HL-60/S4 treated with phorbol 12-myristate 13-acetate at 8.2 ng/mL for 4 days and 3 days (cell line): ENCODE results near the gene ANKRD31.
"Not testable (repeated sequence)": the region's sequence is repeated elsewhere in the genome, so short reads cannot be mapped to it uniquely, and the experiment has no call there.

Experiments
- in situ Hi-C: fragments of 300-500 bp; cut with MboI; formaldehyde crosslinking; loops from 2 replicates; pipeline ENCODE4 v1.15.0; 2022; ENCODE audit warnings: low sequenced_read_pairs

The ANKRD31 gene, protein sequence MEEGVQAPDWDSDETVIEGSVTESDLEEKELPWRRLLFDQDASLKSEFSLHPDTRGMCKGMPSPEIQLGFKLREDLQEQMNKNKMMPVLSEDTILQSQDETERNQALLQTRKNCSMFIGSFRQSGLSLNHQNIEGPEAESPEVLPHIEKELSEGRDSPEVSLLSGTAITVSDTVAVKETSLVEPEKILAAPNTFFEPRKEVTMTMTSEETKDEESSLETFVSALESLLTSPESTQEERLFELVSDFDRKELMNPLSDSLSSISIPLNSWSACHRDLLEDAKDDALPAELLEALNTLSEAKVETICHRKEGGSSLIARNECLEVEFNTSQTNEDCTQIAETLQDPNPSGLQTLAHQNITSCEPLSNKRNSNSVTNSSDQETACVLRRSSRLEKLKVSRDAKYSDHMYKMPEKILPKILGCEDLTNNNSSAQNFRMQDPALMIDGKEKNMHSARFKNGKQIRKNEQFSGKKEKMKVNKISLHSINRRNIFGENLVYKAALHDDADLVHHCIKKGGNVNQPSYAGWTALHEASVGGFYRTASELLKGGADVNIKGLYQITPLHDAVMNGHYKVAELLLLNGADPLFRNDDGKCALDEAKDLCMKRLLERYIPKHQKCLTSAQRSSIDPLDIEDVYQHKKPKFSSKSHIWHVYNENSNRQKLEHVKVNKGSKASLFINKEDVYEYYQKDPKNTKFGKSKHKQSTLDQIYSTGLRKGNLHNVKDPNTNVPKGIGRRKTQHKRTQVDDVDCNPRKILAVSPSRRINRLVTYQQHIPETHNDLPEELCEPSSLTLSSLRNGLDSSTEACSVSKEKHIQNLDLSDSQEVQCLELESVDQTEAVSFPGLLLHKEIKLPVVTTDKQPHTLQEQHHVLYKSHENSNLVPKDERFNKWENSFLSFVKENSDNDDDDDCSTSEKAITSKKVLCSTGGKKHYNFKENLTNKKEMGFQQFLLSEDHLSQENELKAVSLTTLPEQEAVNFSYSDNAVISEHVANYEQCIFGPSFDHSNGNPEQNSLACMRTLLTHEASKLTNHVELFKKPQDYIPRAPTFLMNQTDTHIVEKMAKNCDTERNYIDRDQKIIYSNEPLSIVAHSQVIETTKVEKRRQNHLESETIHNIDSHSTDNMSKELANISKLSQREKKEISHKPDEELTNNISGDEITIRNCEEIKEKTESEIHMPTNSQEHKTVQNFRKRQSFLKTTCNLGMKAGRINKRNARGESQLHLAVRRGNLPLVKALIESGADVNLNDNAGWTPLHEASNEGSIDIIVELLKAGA (N-terminal part only)

DNA sequence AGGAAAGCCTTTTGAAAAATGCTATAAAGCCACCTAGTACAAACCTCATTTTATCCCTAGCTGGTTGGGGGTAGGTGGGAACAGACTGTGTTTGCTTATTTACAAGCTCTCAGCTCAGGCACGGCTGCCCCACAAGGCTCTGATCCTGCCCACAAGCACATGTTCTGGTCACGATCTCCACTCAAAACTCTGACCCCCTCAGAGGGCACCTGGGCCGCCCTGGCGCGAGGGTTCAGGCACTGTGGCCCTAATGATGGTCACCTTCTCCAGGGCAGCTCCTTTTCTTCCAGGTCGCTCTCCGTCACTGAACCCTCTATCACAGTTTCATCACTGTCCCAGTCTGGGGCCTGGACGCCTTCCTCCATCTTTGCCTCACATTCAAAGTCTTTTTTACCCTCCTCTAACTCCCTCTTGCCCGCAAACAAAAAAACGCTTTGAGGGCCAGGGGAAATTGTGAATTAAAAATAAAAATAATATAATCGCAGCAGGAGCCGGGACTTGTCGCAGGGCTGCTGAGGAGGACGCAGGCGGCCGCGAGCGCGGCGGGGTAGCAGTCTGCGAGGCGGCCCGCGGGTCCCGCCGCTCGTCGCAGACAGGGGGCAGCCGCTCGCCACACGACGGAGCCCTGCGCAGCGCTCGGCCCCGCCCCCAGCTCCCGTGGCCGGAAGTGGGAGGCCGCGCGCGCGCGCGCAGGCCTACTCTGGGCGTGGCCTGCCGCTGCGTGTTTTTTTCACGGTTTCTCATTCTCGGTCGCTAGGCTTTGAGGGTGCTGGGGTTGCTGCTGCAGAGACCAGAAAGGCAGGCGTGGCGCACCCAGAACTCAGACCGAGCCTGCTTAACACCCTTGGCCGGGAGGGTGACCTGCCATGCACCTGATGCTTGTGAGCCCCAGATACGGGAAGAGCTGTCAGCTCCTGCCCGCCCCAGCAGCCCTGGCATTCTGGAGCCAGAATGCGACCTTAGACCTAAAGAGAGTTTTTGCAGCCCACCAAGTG, at the start of gene ANKRD31:
Gene ANKRD31 (minus strand): TSS at position 557 of the 995 bp plus-strand sequence. CDS start 192 bp downstream, at position 365.
- in situ Hi-C loops: no loop called here

DNA sequence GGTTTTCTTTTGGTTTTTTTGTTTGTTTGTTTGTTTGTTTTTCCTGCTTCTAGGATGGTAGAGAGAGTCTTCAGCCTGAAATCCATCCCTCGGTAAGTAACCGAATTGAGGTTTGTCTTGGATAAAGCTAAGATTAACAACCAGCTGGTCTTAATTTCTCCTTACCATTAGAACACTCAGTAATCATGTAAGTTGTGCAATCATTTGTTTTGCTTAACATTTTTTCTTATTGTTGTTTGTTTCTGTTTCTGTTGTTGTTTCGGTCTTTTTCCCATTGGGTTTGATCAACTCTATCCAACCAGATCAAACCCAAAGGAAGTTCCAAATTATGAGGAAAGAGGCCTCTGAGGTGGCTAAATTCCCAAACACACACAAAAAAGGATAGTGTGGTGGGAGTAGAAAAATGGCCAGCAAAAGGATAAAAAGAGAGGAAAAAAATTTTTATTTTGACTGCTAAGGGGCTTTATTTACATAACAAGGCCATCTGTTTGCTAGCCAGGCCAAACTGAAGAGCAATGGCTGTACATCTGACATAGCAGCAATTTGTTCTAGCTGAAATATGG, 49.6 kb upstream of the ANKRD31 start:
- in situ Hi-C loops: no loop called here

DNA sequence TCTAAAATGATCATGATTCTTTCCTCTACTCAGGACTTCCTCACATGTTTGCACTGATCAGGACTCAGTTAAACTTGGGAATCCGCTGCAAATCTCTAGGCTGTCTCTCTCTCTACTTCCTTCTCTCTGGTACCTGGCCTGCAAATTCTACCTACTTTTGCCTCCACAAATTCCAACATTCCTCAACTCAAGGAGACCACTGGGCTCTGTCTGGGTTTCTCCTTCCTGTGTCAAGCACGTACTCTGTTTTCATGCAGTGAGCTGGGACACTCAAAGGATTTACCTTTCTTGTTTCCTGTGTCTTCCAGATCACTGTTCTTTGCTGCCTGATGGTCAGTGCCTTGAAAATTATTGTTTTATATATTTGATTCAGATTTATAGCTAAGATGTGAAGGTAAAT, 45.9 kb upstream of the ANKRD31 start:
- in situ Hi-C loops: no loop called here

DNA sequence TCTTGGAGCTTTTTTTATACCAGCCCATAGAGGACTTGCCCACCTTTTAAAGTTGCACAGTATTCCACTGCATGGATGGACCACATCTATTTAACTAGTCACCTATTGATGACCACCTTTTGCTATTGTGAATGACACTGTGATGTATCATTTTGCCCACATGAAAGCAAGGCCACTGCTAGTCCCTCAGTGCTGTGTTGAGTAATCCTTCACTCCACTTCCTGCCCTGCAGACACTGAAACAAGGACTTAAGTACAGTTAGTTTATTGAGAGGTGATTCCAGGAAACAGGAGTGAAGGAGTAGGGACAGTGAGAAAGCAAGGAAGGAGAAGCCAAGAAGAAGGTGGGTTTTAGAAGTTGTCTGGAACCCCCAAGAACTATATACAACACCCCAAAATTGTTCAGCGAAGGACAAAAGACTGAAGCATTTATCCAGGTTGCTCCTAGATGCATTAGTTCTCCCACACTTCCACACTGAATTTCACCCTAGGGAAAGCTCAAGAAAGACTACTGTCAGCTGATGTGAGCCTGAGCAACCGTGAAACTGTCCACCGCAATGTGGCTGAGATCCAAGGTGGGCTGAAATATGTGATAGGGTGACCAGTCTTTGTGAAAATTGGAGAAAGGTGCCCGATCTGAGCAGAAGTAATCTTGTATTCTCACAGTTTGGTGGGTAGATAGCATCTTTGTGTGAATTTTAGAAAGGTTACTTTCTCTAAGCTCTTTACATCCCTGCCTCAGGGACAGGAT, 45.2 kb upstream of the ANKRD31 start:
- in situ Hi-C loops: no loop called here

DNA sequence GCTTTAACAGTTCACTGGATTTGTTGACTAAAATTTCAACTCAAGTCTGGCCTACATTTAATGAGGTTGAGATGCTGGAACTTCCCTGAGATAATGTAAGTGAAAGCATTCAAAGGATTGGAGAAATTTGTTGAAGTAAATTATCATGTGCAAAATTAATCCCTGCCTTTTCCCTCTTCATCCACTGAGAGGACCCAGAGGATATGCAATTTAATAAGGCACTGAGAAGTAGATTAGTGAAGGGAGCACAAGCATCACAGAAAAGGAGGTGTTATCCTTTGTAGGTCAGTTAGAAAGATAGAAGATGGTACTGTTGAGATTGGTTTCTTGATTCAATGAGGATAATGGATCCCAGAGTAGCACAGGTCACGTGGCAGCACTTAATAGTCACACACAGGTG, 42.6 kb upstream of the ANKRD31 start:
- in situ Hi-C loops: no loop called here

DNA sequence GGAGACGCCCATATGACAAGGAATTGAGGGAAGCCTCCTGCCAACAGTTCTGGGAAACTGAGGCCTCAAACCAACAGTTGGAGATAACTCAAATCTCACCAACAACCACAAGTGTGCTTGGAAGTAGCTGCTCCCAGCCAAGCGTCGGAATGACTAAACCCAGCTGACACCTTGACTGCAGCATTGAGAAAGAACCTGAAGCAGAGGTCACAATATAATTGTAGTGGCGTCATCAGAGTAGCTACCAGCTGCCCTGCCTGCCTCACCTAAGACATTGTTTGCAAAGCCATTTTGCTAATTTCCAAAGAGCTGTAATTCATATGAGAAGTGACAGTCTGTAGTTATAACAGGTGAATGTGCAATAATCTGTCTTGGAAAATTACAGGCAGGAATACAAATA, 40.8 kb upstream of the ANKRD31 start:
- in situ Hi-C loops: no loop called here

DNA sequence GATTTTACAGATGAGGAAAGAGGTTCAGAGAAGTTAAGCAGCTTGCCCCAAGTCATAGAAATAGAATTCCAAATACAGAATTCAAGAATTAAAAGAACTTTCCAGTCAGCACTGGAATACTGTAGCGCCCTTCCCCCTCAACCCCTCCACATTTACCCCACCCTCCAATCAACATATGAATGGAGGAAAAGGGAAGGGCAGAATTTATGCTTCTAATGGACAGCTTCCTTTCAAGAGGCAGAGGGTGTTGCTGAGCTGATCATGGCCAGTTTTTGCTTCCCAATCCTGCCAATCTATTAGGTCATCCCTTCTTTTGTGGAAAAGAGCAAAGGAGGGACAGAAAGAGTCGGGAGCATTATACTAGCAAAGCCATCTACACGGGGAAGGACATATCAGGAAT, 39.1 kb upstream of the ANKRD31 start:
- in situ Hi-C loops: no loop called here

DNA sequence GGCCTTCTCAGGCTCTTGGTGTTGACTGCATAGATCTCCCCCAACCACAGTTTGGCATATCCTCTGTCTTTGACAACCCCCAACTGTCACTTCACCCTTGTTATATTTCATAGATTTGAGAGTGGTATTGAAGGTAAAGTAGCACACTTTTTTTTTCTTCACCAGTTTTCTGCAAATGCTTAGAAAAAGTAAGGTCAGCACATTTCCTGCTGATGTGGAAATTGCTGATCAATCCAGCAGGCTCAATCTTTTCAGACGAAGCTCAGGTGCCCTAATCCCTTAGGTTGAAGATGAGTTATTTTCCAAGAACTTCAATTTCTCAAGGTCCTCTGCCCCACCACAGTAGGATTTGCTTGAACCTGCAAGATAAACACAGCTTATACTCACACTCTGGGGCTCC, 38.5 kb upstream of the ANKRD31 start:
- in situ Hi-C loops: no loop called here

DNA sequence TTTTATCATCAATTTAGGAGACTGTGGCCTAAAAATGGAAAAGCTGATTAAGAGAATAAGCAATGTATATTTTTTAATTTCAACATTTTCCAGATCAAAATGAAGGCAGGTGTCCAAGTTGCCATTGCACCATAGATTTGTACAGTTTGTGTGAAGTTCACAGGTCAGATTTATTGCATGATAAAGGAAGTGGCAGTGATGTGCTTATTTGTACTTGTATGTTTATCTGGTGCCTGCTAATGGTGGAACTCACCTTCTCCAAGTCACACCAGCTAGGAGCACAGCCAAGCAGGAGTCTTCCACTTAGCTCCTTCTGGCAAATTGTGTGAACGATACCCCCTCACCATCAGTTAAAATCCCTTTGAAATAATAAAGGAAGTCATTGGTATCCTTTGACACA, 37.8 kb upstream of the ANKRD31 start:
- in situ Hi-C loops: no loop called here

DNA sequence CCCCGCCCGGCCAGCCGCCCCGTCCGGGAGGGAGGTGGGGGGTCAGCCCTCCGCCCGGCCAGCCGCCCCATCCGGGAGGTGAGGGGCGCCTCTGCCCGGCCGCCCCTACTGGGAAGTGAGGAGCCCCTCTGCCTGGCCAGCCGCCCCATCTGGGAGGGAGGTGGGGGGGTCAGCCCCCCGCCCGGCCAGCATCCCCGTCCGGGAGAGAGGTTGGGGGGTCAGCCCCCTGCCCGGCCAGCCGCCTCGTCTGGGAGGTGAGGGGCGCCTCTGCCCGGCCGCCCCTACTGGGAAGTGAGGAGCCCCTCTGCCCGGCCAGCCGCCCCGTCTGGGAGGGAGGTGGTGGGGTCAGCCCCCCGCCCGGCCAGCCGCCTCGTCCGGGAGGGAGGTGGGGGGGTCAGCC, 33.9 kb upstream of the ANKRD31 start:
- in situ Hi-C loops: not testable (repeated sequence)

DNA sequence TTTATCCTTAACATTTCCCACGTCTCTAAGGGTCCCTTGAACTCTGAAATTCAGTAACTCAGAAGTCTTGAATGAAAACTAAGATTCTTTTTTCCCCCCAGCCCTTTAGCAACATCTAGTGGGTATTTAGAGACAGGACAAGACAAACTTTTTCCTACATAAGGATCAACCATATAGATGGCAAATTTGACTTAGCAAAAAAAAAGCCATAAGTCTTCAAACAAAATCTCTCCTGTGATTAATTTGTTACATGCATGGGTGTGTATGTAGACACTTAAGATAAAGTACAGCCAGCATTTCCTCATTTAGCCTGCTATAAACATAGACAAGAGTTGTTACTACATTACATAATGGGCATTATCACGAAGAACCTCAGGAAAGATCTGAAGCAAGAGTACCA, 29.1 kb upstream of the ANKRD31 start:
- in situ Hi-C loops: no loop called here

DNA sequence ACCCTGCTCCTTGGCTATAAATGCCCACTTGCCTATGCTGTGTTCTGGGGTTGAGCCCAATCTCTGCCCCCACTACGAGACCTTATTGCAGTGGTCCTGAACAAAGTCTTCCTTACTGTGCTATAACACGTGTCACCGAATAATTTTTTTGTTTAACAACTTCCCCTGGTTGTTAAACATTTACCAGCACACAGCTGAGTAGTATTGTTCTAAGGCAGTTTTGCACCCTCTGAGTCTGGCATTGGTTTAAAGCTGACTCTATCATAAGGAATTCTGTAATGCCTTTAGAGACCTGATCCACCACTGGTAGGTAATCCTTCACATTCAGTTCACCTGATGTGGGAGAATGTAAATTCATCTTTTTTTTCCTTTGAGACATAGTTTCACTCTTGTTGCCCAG, 25.6 kb upstream of the ANKRD31 start:
- in situ Hi-C loops: no loop called here

DNA sequence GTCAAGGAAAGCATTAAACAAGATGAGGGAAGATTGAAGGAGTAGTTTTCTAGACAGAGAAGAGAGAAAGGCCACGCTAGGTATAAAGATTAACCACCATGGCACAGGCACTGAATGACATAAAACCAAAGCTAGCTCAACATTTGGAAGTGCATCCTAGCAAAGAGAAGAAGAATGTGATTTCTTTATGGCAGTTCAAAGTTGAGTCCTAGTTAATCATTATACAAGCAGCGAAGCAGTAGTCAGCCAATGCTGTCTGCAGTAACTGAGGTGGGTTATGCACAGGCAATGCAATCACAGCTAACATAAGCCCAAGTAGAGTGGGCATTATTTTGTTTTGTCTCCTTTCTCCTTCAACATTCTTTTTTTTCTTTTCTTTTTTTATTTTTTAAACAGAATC, 24.0 kb upstream of the ANKRD31 start:
- in situ Hi-C loops: no loop called here

DNA sequence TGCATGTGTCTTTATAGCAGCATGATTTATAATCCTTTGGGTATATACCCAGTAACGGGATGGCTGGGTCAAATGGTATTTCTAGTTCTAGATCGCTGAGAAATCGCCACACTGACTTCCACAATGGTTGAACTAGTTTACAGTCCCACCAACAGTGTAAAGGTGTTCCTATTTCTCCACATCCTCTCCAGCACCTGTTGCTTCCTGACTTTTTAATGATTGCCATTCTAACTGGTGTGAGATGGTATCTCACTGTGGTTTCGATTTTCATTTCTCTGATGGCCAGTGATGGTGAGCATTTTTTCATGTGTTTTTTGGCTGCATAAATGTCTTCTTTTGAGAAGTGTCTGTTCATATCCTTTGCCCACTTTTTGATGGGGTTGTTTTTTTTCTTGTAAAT, 13.8 kb upstream of the ANKRD31 start:
- in situ Hi-C loops: not testable (repeated sequence)

DNA sequence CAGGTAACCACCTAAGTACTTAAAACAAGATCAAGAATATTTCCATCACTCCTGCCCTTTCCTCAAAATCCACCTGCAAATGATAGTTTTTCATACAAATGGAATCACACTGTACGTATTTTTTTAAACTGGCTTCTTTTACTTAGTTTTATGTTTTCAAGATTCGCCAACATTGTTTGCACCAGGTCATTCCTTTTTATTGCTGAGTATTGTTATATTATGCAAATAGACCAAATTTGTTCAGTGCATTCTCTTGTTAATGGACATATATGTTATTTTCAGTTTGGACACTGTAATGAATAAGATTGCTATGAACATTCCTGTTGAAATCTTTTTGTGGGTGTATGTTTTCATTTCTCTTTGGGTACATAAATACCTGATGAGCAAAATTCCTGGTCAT, 8.3 kb upstream of the ANKRD31 start:
- in situ Hi-C loops: no loop called here

DNA sequence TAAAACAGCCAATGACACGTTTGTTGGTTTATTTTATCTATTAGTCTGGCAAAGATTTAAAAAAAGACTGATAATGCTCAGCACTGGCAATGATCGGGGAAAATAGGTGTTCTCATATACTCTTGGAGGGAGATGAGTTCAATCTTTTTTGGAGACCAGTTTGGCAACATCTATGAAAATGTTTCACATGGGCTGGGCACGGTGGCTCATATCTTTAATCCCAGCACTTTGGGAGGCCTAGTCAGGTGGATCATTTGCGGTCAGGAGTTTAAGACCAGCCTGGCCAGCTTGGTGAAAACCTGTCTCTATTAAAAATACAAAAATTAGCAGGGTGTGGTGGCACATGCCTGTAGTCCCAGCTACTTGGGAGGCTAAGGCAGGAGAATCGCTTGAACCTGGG, 6.8 kb upstream of the ANKRD31 start:
- in situ Hi-C loops: no loop called here

DNA sequence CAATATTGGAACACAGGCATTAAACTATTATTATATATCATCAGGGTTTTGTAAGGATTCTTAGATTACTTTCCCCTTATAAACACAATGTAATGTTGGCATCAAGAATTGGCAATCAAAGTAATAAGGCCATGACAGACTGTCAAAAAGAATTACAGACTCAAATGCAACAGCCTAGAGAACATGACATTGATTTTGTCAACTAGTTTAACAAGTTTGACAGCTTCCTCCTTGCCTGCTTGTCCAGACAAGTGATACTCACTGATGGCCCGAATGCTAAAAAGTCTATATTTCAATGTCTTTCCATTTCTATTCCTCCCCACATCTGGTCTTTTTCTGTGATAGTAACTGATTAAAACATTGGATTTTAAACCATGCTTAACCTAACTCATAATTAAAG, 6.4 kb upstream of the ANKRD31 start:
- in situ Hi-C loops: no loop called here

DNA sequence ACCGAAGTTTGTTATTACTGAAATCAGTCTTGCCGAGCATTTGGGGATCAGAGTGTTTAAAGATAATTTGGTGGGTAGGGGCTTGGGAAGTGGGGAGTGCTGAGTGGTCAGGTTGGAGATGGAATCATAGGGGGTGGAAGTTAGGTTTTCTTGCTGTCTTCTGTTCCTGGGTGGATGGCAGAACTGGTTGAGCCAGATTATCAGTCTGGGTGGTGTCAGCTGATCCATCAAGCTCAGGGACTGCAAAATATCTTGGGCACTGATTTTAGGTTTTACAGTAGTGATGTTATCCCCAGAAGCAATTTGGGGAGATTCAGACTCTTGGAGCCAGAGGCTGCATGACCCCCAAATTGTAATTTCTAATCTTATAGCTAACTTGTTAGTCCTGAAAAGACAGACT, 5.4 kb upstream of the ANKRD31 start:
- in situ Hi-C loops: no loop called here

DNA sequence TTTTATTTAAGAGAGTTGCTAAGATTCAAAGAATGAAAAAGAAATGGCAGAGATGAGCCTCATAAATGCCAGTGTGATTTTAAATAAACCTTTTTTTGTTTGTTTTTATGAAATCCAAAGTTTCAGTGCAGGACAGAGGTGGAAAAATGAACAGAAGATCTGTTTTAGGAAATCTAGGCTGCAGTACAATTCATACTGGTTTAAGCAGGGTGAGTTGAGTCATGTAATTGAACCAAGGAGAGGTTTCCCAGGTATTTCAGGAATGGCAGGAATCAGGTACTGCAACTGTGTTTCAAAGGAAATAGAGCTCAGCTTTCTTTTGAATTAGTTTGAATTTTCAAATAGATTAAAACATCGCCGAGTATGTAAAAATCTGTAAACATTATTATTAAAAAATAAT, 3.0 kb upstream of the ANKRD31 start:
- in situ Hi-C loops: no loop called here
